Astrocyte (in vitro differentiated cells and primary cell): ENCODE measurements around the gene DUSP15. TPM values are rescaled to one million over a fixed set of nuclear protein-coding genes. Genes with fewer than 3 reads are reported as not detected.

Source experiments
- DNase-seq: peaks from one replicate; pipeline ENCODE4 v3.0.0-alpha.2; 2010; ENCODE audit warnings: low read depth
- FAIRE-seq: peaks from 2 replicates; lab custom pipeline; 2011; peaks lifted over from hg19 to GRCh38; lab: Jason Lieb, UNC
- H2AFZ ChIP-seq: 2 replicates; pipeline ENCODE4 v1.6.0; 2012; ENCODE audit warnings: low read depth, low read length, inconsistent platforms
- H3K27ac ChIP-seq: 2 replicates; pipeline ENCODE4 v1.5.1; 2011; ENCODE audit warnings: low read depth, low read length, inconsistent platforms
- H3K27me3 ChIP-seq: 2 replicates; pipeline ENCODE4 v1.6.0; 2011; ENCODE audit warnings: low read length, inconsistent platforms; ENCODE audit not compliant: insufficient read depth
- H3K36me3 ChIP-seq: 2 replicates; pipeline ENCODE4 v1.5.1; 2011; ENCODE audit warnings: low read length, inconsistent platforms; ENCODE audit not compliant: insufficient read depth
- H3K4me1 ChIP-seq: 2 replicates; pipeline ENCODE4 v1.5.1; 2011; ENCODE audit warnings: low read length, inconsistent platforms; ENCODE audit not compliant: insufficient read depth
- H3K4me2 ChIP-seq: 2 replicates; pipeline ENCODE4 v1.6.0; 2012; ENCODE audit warnings: low read length, inconsistent platforms
- H3K4me3 ChIP-seq: 2 replicates; pipeline ENCODE4 v1.5.1; 2011; ENCODE audit warnings: low read depth, mild to moderate bottlenecking, low read length, inconsistent platforms; ENCODE audit not compliant: insufficient read depth
- H3K79me2 ChIP-seq: 2 replicates; pipeline ENCODE4 v1.6.0; 2012; ENCODE audit warnings: mild to moderate bottlenecking, low read length, inconsistent platforms; ENCODE audit not compliant: insufficient read depth
- H3K9ac ChIP-seq: 2 replicates; pipeline ENCODE4 v1.6.0; 2012; ENCODE audit warnings: mild to moderate bottlenecking, low read length, inconsistent platforms
- H3K9me3 ChIP-seq: 2 replicates; pipeline ENCODE4 v1.5.1; 2012; ENCODE audit warnings: low read depth, mild to moderate bottlenecking, low read length, inconsistent platforms; ENCODE audit not compliant: insufficient read depth
- H4K20me1 ChIP-seq: 2 replicates; pipeline ENCODE4 v1.6.0; 2012; ENCODE audit warnings: low read length, inconsistent platforms; ENCODE audit not compliant: insufficient read depth
- H3K27ac Mint-ChIP-seq: one replicate; pipeline ENCODE4 v1.8.0; 2021; ENCODE audit warnings: mild to moderate bottlenecking, mixed read lengths; ENCODE audit not compliant: unreplicated experiment
- H3K27me3 Mint-ChIP-seq: one replicate; pipeline ENCODE4 v1.8.0; 2021; ENCODE audit warnings: low read depth, mixed read lengths; ENCODE audit not compliant: unreplicated experiment
- H3K36me3 Mint-ChIP-seq: one replicate; pipeline ENCODE4 v1.8.0; 2021; ENCODE audit warnings: low read depth, mixed read lengths; ENCODE audit not compliant: unreplicated experiment
- H3K4me1 Mint-ChIP-seq: one replicate; pipeline ENCODE4 v1.8.0; 2021; ENCODE audit warnings: low read depth, mixed read lengths; ENCODE audit not compliant: unreplicated experiment
- H3K4me3 Mint-ChIP-seq: one replicate; pipeline ENCODE4 v1.8.0; 2021; ENCODE audit warnings: mild to moderate bottlenecking, moderate library complexity, mixed read lengths; ENCODE audit not compliant: unreplicated experiment
- H3K9me3 Mint-ChIP-seq: one replicate; pipeline ENCODE4 v1.8.0; 2021; ENCODE audit warnings: mild to moderate bottlenecking, mixed read lengths; ENCODE audit not compliant: unreplicated experiment
- EZH2 ChIP-seq: IDR thresholded peaks from 2 replicates; pipeline ENCODE4 v1.6.1; 2012; ENCODE audit warnings: mild to moderate bottlenecking, low read length, inconsistent platforms; ENCODE audit not compliant: insufficient read depth
- total RNA-seq: library from RNA; stranded (reverse); gene quantifications from 2 replicates; pipeline ENCODE4 v1.2.1, GENCODE V29; 2021
- TF ChIP-seq, protein P1 (sequence below): IDR thresholded peaks from 2 replicates; pipeline ENCODE4 v1.5.1; 2011; ENCODE audit warnings: low read depth, mild to moderate bottlenecking, inconsistent platforms, low read length, moderate library complexity; ENCODE audit not compliant: insufficient read depth

DUSP15 gene
- total RNA-seq, 1 donor from 2014 or later, result 1.2 TPM

DNA sequence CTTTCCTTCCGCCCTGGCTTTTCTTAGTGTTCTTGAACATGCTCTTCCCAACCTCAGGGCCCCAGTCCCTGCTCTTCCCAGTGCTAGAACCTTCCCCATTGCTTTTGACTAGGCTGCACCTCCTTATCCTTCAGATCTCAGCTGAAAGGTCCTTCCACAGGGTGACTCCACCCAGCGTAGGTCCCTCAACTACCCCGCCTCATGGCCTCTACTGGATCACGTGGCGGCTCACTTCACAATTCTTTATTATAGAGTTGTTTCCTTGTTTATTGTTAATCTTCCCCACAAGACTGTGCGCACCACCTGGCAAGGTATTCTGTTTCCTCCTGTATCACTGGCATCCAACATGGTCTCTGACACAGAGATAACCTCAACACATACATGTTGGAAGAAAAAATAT is 31.3 kb upstream of the DUSP15 start:
- no peak overlapping the region for H3K9ac ChIP-seq
- Mint-ChIP-seq H3K9me3 (peaks cover 5% of the 10 kb centered on the region), H3K36me3 (no peaks in the 10 kb centered on the region), H3K4me3 (no peak overlapping the region), H3K4me1 (no peaks in the 10 kb centered on the region), H3K27ac (no peak overlapping the region), H3K27me3 (peaks cover 10% of the 10 kb centered on the region)
- FAIRE-seq (no peak), DNase-seq (no peak)
- H3K36me3 ChIP-seq, result no peaks in the 10 kb centered on the region
- no peak overlapping the region for H2AFZ ChIP-seq
- H4K20me1 ChIP-seq, result no peaks in the 10 kb centered on the region
- TF ChIP-seq EZH2, result no peak
- TF ChIP-seq, protein P1, sequence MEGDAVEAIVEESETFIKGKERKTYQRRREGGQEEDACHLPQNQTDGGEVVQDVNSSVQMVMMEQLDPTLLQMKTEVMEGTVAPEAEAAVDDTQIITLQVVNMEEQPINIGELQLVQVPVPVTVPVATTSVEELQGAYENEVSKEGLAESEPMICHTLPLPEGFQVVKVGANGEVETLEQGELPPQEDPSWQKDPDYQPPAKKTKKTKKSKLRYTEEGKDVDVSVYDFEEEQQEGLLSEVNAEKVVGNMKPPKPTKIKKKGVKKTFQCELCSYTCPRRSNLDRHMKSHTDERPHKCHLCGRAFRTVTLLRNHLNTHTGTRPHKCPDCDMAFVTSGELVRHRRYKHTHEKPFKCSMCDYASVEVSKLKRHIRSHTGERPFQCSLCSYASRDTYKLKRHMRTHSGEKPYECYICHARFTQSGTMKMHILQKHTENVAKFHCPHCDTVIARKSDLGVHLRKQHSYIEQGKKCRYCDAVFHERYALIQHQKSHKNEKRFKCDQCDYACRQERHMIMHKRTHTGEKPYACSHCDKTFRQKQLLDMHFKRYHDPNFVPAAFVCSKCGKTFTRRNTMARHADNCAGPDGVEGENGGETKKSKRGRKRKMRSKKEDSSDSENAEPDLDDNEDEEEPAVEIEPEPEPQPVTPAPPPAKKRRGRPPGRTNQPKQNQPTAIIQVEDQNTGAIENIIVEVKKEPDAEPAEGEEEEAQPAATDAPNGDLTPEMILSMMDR, result no peak
- H3K27ac ChIP-seq, result no peak overlapping the region
- no peak overlapping the region for H3K4me3 ChIP-seq
- peaks cover 3% of the 10 kb centered on the region for H3K27me3 ChIP-seq
- H3K9me3 ChIP-seq, result no peaks in the 10 kb centered on the region
- H3K4me2 ChIP-seq, result no peak overlapping the region
- no peaks in the 10 kb centered on the region for H3K79me2 ChIP-seq
- no peaks in the 10 kb centered on the region for H3K4me1 ChIP-seq

DNA sequence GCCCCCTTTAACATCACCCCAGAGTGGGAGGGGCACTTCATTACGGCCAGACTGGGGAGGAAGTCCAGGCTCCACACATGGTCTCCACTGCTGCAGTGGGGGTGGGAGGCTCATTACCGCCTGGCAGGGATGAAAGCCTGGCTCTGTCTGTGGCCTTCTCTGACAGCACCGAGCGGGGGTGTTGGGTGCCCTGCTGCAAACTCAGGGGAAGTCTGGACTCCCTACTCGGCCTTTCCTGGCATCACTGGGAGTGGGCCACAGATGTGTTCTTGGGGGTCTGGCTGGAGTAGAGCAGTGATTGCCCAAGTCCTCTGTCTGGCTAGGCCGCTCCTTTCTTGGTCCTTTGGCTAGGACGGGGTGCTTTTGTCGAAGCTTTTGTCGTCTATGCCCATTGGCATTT is 27.2 kb upstream of the DUSP15 start:
- no peaks in the 10 kb centered on the region for H3K36me3 Mint-ChIP-seq
- no peak for TF ChIP-seq EZH2
- TF ChIP-seq, protein P1, result no peak

GRCh38 chr20:31896049-31896448 is 25.7 kb upstream of the DUSP15 start:
- Mint-ChIP-seq H3K36me3 (no peaks in the 10 kb centered on the region), H3K27ac (no peak overlapping the region), H3K4me1 (no peaks in the 10 kb centered on the region), H3K4me3 (no peak overlapping the region), H3K27me3 (peaks cover 7% of the 10 kb centered on the region), H3K9me3 (peaks cover 5% of the 10 kb centered on the region)
- DNase-seq (no peak), FAIRE-seq (no peak)
- H3K4me3 ChIP-seq, result no peak overlapping the region
- no peaks in the 10 kb centered on the region for H3K4me1 ChIP-seq
- no peak overlapping the region for H2AFZ ChIP-seq
- H3K27me3 ChIP-seq, result peaks cover 7% of the 10 kb centered on the region
- H3K9me3 ChIP-seq, result no peaks in the 10 kb centered on the region
- no peaks in the 10 kb centered on the region for H3K79me2 ChIP-seq
- H3K9ac ChIP-seq, result no peak overlapping the region
- no peak for TF ChIP-seq EZH2
- TF ChIP-seq, protein P1, result no peak
- H3K27ac ChIP-seq, result no peak overlapping the region
- H3K4me2 ChIP-seq, result no peak overlapping the region
- H4K20me1 ChIP-seq, result no peaks in the 10 kb centered on the region
- H3K36me3 ChIP-seq, result no peaks in the 10 kb centered on the region

More for the DNA sequence above, 27.2 kb upstream of the DUSP15 start:
- peaks cover 5% of the 10 kb centered on the region for H3K27me3 ChIP-seq
- no peaks in the 10 kb centered on the region for H3K79me2 ChIP-seq
- FAIRE-seq, result no peak
- Mint-ChIP-seq H3K4me3 (no peak overlapping the region), H3K27ac (no peak overlapping the region), H3K27me3 (peaks cover 7% of the 10 kb centered on the region), H3K9me3 (peaks cover 5% of the 10 kb centered on the region), H3K4me1 (no peaks in the 10 kb centered on the region)
- H3K27ac ChIP-seq, result no peak overlapping the region
- no peaks in the 10 kb centered on the region for H3K36me3 ChIP-seq
- no peaks in the 10 kb centered on the region for H3K9me3 ChIP-seq
- no peak for DNase-seq
- no peak overlapping the region for H3K4me2 ChIP-seq
- no peak overlapping the region for H3K4me3 ChIP-seq
- H2AFZ ChIP-seq, result no peak overlapping the region
- H3K9ac ChIP-seq, result no peak overlapping the region
- no peaks in the 10 kb centered on the region for H3K4me1 ChIP-seq
- H4K20me1 ChIP-seq, result no peaks in the 10 kb centered on the region
